ENCODE measurements around the gene SPTLC3. TPM values are rescaled to one million over a fixed set of nuclear protein-coding genes. Genes with fewer than 3 reads are reported as not detected.

The SPTLC3 gene
- total and polyA plus RNA-seq, 7 donors = 0.14 to 1.2 (median 0.38) TPM

- intact Hi-C loops (cut with DNase I) = loop anchor here (5.0 to 10.0 kb wide), 4 partner anchors 140 to 933 kb away; no protein-coding TSS in a partner anchor
- ATAC-seq = no peak
- no peak for DNase-seq
- no peak for TF ChIP-seq CTCF (IDR thresholded peaks at IDR 0.05)
- Histone ChIP-seq H3K4me1 (no peaks in the 10 kb centered on the region), H3K9me3 (no peaks in the 10 kb centered on the region), H3K36me3 (ENCODE audit: insufficient read depth in 1 of 2, low read depth in 1 of 2) (no peaks in the 10 kb centered on the region), H3K4me3 (no peak overlapping the region), H3K27me3 (ENCODE audit: insufficient read depth in 3 of 3, low read length in 2 of 3) (no peaks in the 10 kb centered on the region), H3K27ac (no peak overlapping the region)
- 93 to 94% (median 94%) methylated on average over 5 of the region's 5 CpGs for WGBS, 3 donors
Measured at GRCh38 chr20:13121840-13122515, 113.2 kb downstream of the SPTLC3 start.

- no peak for TF ChIP-seq CTCF (IDR thresholded peaks at IDR 0.05)
- H3K4me3 ChIP-seq = no peak overlapping the region
- WGBS, 3 donors = 97 to 98% (median 98%) methylated on average over 2 of the region's 2 CpGs
- H3K36me3 ChIP-seq (ENCODE audit: insufficient read depth in 1 of 2, low read depth in 1 of 2) = no peaks in the 10 kb centered on the region
- no peaks in the 10 kb centered on the region for H3K27me3 ChIP-seq (ENCODE audit: insufficient read depth in 3 of 3, low read length in 2 of 3)
- intact Hi-C loops (cut with DNase I) = loop anchor here (10.0 kb wide), 2 partner anchors 179 to 929 kb away; no protein-coding TSS in a partner anchor
- no peaks in the 10 kb centered on the region for H3K4me1 ChIP-seq
- ATAC-seq (no peak), DNase-seq (no peak)
- H3K27ac ChIP-seq = no peak overlapping the region
- H3K9me3 ChIP-seq = no peaks in the 10 kb centered on the region
Measured at GRCh38 chr20:13125486-13125885, 116.7 kb downstream of the SPTLC3 start.

- DNase-seq (no peak), ATAC-seq (no peak)
- Histone ChIP-seq H3K36me3 (ENCODE audit: insufficient read depth in 1 of 2, low read depth in 1 of 2) (no peaks in the 10 kb centered on the region), H3K27ac (no peak overlapping the region), H3K4me3 (no peak overlapping the region), H3K9me3 (no peaks in the 10 kb centered on the region), H3K27me3 (ENCODE audit: insufficient read depth in 3 of 3, low read length in 2 of 3) (no peaks in the 10 kb centered on the region), H3K4me1 (no peaks in the 10 kb centered on the region)
- TF ChIP-seq CTCF (IDR thresholded peaks at IDR 0.05) = no peak
- intact Hi-C loops (cut with DNase I) = loop anchor here (10.0 kb wide), 2 partner anchors 177 to 927 kb away; no protein-coding TSS in a partner anchor
- WGBS, 3 donors = 95 to 100% (median 100%) methylated on average over 1 of the region's 1 CpG
Measured at GRCh38 chr20:13128173-13128572, 119.4 kb downstream of the SPTLC3 start.

- ATAC-seq = no peak
Measured at GRCh38 chr20:13130061-13130706, 121.4 kb downstream of the SPTLC3 start.

More at GRCh38 chr20:13130061-13130706, 121.4 kb downstream of the SPTLC3 start:
- Histone ChIP-seq H3K4me1 (no peaks in the 10 kb centered on the region), H3K9me3 (no peaks in the 10 kb centered on the region), H3K27me3 (ENCODE audit: insufficient read depth in 3 of 3, low read length in 2 of 3) (no peaks in the 10 kb centered on the region), H3K36me3 (ENCODE audit: insufficient read depth in 1 of 2, low read depth in 1 of 2) (no peaks in the 10 kb centered on the region), H3K4me3 (no peak overlapping the region), H3K27ac (no peak overlapping the region)
- WGBS, 3 donors = 77 to 84% (median 82%) methylated on average over 3 of the region's 3 CpGs
- intact Hi-C loops (cut with DNase I) = no loop called here
- no peak for TF ChIP-seq CTCF (IDR thresholded peaks at IDR 0.05)
- DNase-seq = no peak
